Left lung (tissue), 10 donors: ENCODE measurements around the gene IKBKE. TPM values are rescaled to one million over a fixed set of nuclear protein-coding genes. Genes with fewer than 3 reads are reported as not detected.

Source experiments
- ATAC-seq: fragments of 200-7000 bp; cut with Tn5 transposase; one replicate; pipeline ENCODE4 v1.9.1; 2020; ENCODE audit warnings: moderate library complexity
- DNase-seq, 4 donors: peaks; one replicate each; pipeline ENCODE4 v3.0.0-alpha.2; 2013 to 2020
- H3K27ac ChIP-seq, 2 donors: fragments of 200-600 bp; sonication (generic) in 1 of 2; one replicate each; pipeline versions ENCODE4 v1.5.0 to v1.8.0; 2020 to 2021
- H3K27me3 ChIP-seq, 2 donors: fragments of 200-600 bp; sonication (generic) in 1 of 2; one replicate each; pipeline versions ENCODE4 v1.5.0 to v1.8.0; 2020 to 2021
- H3K36me3 ChIP-seq, 2 donors: fragments of 200-600 bp; sonication (generic) in 1 of 2; one replicate each; pipeline versions ENCODE4 v1.5.0 to v1.8.0; 2020 to 2021
- H3K4me1 ChIP-seq, 2 donors: fragments of 200-600 bp; one replicate each; pipeline ENCODE4 v1.8.0; 2021
- H3K4me3 ChIP-seq, 2 donors: fragments of 200-600 bp; sonication (generic) in 1 of 2; one replicate each; pipeline versions ENCODE4 v1.5.0 to v1.8.0; 2020 to 2021; ENCODE audit warnings: mild to moderate bottlenecking in 1 of 2
- H3K9me3 ChIP-seq, 2 donors: fragments of 200-600 bp; sonication (generic) in 1 of 2; one replicate each; pipeline versions ENCODE4 v1.5.0 to v1.8.0; 2020 to 2021
- intact Hi-C, 2 donors: fragments of 100-400 bp; cut with DNase I; formaldehyde crosslinking; loops; one replicate each; pipeline versions ENCODE4 v1.11.2 to v1.14.2; 2022
- polyA plus RNA-seq, 6 donors: library from polyadenylated mRNA; unstranded; fragments of 120-200 nt; gene quantifications; one replicate each; pipeline ENCODE4 v1.2.1, GENCODE V29; 2013; ENCODE audit not compliant: insufficient read length in 6 of 6
- total RNA-seq, 2 donors: library from RNA; stranded (reverse); fragmentation: NEBNext Ultra II Directional; extraction: Animal tissue kit (Norgen Biotek cat#: 25700); gene quantifications; one replicate each; pipeline ENCODE4 v1.2.1, GENCODE V29; 2021
- TF ChIP-seq, protein P1 (sequence below), 2 donors: fragments of 200-600 bp; sonication (generic) in 1 of 2; IDR thresholded peaks; one replicate each; pipeline versions ENCODE4 v1.5.0 to v1.8.0; 2021; ENCODE audit warnings: antibody characterized with exemption in 2 of 2
- donor health status: DM: no; HTN: yes; CAD: no.
- donor health status: DM: no; HTN: no; CAD: no.

Gene IKBKE
- total and polyA plus RNA-seq, 8 donors = 4.7 to 17.8 (median 7.8) TPM

DNA sequence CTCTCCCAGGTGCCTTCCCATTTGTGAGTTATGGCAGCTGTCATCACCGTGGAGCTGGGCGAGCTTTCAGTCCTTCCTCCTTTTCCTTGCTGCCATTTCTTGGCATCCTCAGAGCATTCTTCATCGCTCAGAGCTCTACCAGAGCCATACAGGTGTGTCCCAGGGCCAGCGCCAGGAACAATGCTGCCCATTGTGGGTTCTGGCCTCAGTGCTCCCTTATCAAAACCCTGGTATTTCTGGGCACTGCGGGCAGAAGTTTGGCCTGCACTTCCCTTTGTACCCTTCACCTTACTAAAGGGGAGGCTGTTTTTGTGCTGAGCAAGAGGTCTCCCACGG is 65.5 kb downstream of the IKBKE start:
- Histone ChIP-seq H3K27me3 (no peaks in the 10 kb centered on the region), H3K4me3 (no peak overlapping the region), H3K36me3 (no peaks in the 10 kb centered on the region), H3K9me3 (no peaks in the 10 kb centered on the region), H3K4me1 (peaks cover 7 to 10% of the 10 kb centered on the region in 2 donors), H3K27ac (no peak overlapping the region)
- DNase-seq (no peak), ATAC-seq (no peak)
- TF ChIP-seq, protein P1, sequence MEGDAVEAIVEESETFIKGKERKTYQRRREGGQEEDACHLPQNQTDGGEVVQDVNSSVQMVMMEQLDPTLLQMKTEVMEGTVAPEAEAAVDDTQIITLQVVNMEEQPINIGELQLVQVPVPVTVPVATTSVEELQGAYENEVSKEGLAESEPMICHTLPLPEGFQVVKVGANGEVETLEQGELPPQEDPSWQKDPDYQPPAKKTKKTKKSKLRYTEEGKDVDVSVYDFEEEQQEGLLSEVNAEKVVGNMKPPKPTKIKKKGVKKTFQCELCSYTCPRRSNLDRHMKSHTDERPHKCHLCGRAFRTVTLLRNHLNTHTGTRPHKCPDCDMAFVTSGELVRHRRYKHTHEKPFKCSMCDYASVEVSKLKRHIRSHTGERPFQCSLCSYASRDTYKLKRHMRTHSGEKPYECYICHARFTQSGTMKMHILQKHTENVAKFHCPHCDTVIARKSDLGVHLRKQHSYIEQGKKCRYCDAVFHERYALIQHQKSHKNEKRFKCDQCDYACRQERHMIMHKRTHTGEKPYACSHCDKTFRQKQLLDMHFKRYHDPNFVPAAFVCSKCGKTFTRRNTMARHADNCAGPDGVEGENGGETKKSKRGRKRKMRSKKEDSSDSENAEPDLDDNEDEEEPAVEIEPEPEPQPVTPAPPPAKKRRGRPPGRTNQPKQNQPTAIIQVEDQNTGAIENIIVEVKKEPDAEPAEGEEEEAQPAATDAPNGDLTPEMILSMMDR (IDR thresholded peaks at IDR 0.05) = no peak
- intact Hi-C loops = no loop called here

DNA sequence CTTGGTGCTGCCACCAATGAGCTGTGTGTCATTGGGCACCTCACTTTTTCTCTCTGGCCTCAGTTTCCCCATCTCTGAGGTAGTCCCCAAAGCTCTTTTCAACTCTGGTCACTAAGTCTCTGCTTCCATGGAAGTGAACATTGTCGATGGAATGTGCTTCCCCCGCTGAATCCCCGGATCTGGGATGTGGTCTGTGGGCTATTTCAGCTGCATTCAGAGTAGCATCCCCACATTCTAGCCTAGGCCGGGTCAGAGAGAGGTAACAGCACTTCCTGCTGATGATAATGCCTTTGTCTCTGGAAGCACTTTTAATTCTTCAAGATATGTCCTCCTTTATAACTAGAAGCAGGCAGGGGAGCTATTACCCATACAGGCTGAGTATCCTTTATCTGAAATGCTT is 66.9 kb downstream of the IKBKE start:
- H3K9me3 ChIP-seq = no peaks in the 10 kb centered on the region
- DNase-seq = no peak

DNA sequence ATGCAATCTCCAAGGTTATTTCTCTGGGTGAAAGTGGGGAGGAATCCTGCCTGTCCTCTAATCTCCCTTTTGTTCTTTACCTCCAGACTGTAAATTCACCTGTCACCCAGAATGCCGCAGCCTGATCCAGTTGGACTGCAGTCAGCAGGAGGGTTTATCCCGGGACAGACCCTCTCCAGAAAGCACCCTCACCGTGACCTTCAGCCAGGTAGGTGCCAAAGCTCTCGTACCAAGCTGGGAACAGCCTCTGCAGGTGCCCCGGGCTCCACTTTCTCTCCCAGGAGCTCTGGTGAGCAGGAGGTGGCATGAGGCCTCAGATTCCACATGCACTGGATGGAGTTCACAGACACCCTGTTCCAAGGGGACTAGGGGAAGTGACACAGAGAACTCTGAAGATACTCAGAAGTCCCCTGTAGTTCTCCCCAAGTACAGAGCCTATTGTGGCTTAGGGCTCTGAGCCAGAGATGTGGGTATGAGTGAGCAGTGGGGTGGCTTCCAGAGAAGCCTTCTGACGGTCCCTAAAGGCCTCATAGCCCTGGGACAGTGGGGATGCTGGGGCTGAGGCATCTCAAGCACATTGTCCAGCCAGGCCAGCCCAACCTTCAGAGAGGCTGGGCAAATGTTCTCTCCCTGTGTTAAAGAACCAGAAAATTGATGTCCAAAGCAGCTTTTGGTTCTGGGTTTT is 68.0 kb downstream of the IKBKE start:
- no peak overlapping the region for H3K27ac ChIP-seq
- no peak for ATAC-seq
- no peaks in the 10 kb centered on the region for H3K36me3 ChIP-seq
- no peak for DNase-seq
- intact Hi-C loops = no loop called here
- TF ChIP-seq, protein P1 (IDR thresholded peaks at IDR 0.05) = no peak
- no peaks in the 10 kb centered on the region for H3K9me3 ChIP-seq
- no peaks in the 10 kb centered on the region for H3K27me3 ChIP-seq
- H3K4me3 ChIP-seq = no peak overlapping the region
- H3K4me1 ChIP-seq = peaks cover 7 to 10% of the 10 kb centered on the region in 2 donors

More for the DNA sequence above, 66.9 kb downstream of the IKBKE start:
- TF ChIP-seq, protein P1 (IDR thresholded peaks at IDR 0.05) = no peak
- intact Hi-C loops = no loop called here
- H3K4me3 ChIP-seq = no peak overlapping the region
- H3K27ac ChIP-seq = no peak overlapping the region
- ATAC-seq = no peak
- H3K36me3 ChIP-seq = no peaks in the 10 kb centered on the region
- H3K4me1 ChIP-seq = peaks cover 7 to 10% of the 10 kb centered on the region in 2 donors
- no peaks in the 10 kb centered on the region for H3K27me3 ChIP-seq

DNA sequence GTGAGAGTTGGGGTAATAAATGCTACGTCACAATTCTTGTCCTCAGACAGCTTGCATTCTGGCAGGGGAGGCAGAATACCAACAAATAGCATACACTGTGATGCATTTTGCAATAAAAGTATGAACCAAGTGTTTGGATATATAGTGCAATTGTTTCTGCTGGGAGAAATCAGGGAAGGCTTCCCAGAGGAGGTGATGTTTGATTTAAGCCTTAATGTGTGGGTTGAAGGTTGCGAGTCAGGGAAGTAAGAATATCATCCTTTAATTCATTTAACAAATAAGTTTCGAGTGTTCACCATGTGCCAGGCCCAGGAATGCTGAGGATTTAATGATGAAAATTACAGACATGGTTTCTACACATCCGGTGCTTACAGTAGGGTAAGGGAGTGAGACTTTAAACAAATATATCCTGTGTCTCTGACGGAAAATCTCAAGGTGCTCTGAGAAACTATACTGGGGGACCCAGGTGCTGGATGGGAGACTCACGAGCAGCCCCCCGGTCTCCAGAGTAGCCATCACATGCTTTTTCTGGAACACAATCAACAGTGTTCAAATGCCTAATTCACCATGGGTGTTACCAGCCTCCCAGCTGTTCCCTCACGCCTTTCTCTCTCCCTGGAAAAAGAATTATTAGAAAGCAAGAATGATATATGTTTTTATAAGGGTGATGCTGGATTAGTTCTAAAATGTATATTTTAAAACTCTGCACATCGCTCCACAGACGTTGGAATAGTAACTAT is 68.8 kb downstream of the IKBKE start:
- intact Hi-C loops = no loop called here
- Histone ChIP-seq H3K9me3 (no peaks in the 10 kb centered on the region), H3K27me3 (no peaks in the 10 kb centered on the region), H3K4me1 (peaks cover 7 to 10% of the 10 kb centered on the region in 2 donors), H3K4me3 (no peak overlapping the region), H3K36me3 (no peaks in the 10 kb centered on the region), H3K27ac (peak overlapping the region in 1 of 2 donors; percentile 24)
- ATAC-seq (no peak), DNase-seq (no peak)
- TF ChIP-seq, protein P1 (IDR thresholded peaks at IDR 0.05) = no peak

DNA sequence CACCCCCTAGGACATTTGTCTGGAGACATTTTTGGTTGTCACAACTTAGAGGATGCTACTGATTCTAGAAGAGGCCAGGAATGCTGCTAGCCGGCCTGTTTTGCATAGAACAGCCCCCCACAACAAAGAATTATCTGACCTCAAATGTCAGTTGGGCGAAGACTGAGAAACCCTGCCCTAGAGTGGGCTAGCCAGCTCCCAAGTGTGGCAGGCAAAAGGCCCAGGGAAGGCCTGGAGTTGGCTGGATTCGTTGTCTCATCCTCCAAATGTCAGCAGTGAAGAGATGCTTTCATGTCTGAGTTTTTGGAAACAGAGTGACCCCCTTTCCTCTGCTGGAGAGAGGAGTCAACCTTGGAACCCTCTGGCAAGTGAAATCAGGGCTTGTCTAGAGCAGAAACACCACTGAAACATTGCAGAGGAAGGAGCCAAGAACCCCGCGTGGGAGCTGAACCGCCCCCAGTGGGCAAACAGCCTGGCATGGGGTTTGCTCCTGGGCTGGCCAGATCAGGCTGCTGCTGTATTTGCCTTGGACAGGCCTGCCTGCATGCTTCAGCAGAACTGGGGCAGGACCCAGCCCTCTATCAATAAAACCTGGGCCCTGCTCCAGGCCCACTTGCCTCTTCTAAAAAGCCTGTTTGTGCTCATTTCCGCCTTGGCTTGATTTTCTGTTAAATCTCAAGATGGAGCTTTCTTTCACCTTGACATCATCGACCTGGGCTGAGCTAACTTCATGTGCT is 69.9 kb downstream of the IKBKE start:
- peak in 3 of 4 donors; percentile 53 to 87 (median 82) for DNase-seq
- intact Hi-C loops = no loop called here

More for the DNA sequence above, 69.9 kb downstream of the IKBKE start:
- peak; percentile 95 for ATAC-seq
- Histone ChIP-seq H3K4me3 (no peak overlapping the region), H3K36me3 (no peaks in the 10 kb centered on the region), H3K27ac (peak overlapping the region; percentile 24 to 65), H3K27me3 (no peaks in the 10 kb centered on the region), H3K4me1 (peaks cover 7 to 19% of the 10 kb centered on the region in 2 donors), H3K9me3 (no peaks in the 10 kb centered on the region)
- TF ChIP-seq, protein P1 (IDR thresholded peaks at IDR 0.05) = no peak
